SJSA1 (cell line): ENCODE measurements around the gene CFL1. TPM values are rescaled to one million over a fixed set of nuclear protein-coding genes. Genes with fewer than 3 reads are reported as not detected.

Experiments
- DNase-seq, 2 experiments: peaks; one replicate each; pipeline ENCODE4 v3.0.0-alpha.2; 2015 to 2020; ENCODE audit warnings: low spot score in 2 of 2, low read depth in 1 of 2
- H3K27ac ChIP-seq: fragments of 250-450 bp; sonication (Bioruptor Pico); 2 replicates; pipeline ENCODE4 v1.5.1; 2020; ENCODE audit warnings: mild to moderate bottlenecking, moderate library complexity
- H3K27me3 ChIP-seq: fragments of 250-450 bp; sonication (Bioruptor Pico); replicated peaks from 2 replicates; pipeline ENCODE4 v1.5.1; 2020; ENCODE audit warnings: mild to moderate bottlenecking, moderate library complexity
- H3K36me3 ChIP-seq: fragments of 250-450 bp; sonication (Bioruptor Pico); 2 replicates; pipeline ENCODE4 v1.5.1; 2020; ENCODE audit warnings: mild to moderate bottlenecking
- H3K4me1 ChIP-seq: fragments of 250-450 bp; sonication (Bioruptor Pico); replicated peaks from 2 replicates; pipeline ENCODE4 v1.6.1; 2021; ENCODE audit warnings: mild to moderate bottlenecking
- H3K4me3 ChIP-seq: fragments of 250-450 bp; sonication (Bioruptor Pico); 2 replicates; pipeline ENCODE4 v1.5.1; 2020; ENCODE audit warnings: mild to moderate bottlenecking
- H3K9me3 ChIP-seq: fragments of 250-450 bp; sonication (Bioruptor Pico); replicated peaks from 2 replicates; pipeline ENCODE4 v1.5.1; 2020; ENCODE audit warnings: mild to moderate bottlenecking
- total RNA-seq: library from RNA; depleted of rRNA; stranded (reverse); fragments of >200 nt; shearing (Covaris generic); gene quantifications from 2 replicates; pipeline ENCODE4 v1.2.3, GENCODE V29; 2014

CFL1 gene
- total RNA-seq, 1 experiment from 2014 or later: 4,273 TPM

DNA sequence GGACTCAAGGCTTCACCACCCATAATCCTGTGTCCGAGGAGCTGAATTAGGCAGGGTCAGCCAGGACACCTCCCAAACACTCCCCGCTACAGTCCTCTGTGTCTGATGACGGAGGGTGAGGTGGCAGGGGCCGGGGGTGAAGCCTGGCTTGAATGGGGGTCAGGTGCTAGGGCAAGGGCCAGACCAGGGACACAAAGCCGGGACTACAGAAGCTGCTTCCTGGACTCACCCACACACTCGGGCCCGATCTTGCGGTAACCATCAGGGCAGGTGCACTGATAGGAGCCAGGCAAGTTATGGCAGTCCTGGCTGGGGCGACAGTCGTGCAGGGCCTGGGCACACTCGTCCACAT, 12.3 kb upstream of the CFL1 start:
- H3K36me3 ChIP-seq: peaks cover 72% of the 10 kb centered on the region
- no peaks in the 10 kb centered on the region for H3K27me3 ChIP-seq
- H3K4me3 ChIP-seq: no peak overlapping the region
- H3K27ac ChIP-seq: no peak overlapping the region
- H3K9me3 ChIP-seq: 0 out of 2 replicates have a peak, but pooled peaks cover 3% of the 10 kb centered on the region
- peaks cover 35% of the 10 kb centered on the region for H3K4me1 ChIP-seq
- DNase-seq: peak in 1 of 2 experiments; percentile 63

- peak in 1 of 2 experiments; percentile 56 for DNase-seq
- Histone ChIP-seq H3K27ac (no peak overlapping the region), H3K27me3 (no peaks in the 10 kb centered on the region), H3K9me3 (0 out of 2 replicates have a peak, but pooled peaks cover 3% of the 10 kb centered on the region), H3K36me3 (peaks cover 77% of the 10 kb centered on the region), H3K4me3 (no peak overlapping the region), H3K4me1 (peaks cover 35% of the 10 kb centered on the region)
Observed at GRCh38 chr11:65869643-65870306, 11.8 kb upstream of the CFL1 start.

- Histone ChIP-seq H3K4me1 (peaks cover 35% of the 10 kb centered on the region), H3K9me3 (0 out of 2 replicates have a peak, but pooled peaks cover 3% of the 10 kb centered on the region), H3K36me3 (peaks cover 85% of the 10 kb centered on the region), H3K4me3 (no peak overlapping the region), H3K27ac (no peak overlapping the region), H3K27me3 (no peaks in the 10 kb centered on the region)
- DNase-seq: no peak
Observed at GRCh38 chr11:65868907-65869306, 10.9 kb upstream of the CFL1 start.

- no peaks in the 10 kb centered on the region for H3K27me3 ChIP-seq
- 0 out of 2 replicates have a peak, but pooled peaks cover 3% of the 10 kb centered on the region for H3K9me3 ChIP-seq
- no peak overlapping the region for H3K4me3 ChIP-seq
- DNase-seq: peak in 1 of 2 experiments; percentile 63
- H3K4me1 ChIP-seq: peaks cover 29% of the 10 kb centered on the region
- H3K27ac ChIP-seq: no peak overlapping the region
- H3K36me3 ChIP-seq: peaks cover 93% of the 10 kb centered on the region
Observed at GRCh38 chr11:65868076-65868667, 10.2 kb upstream of the CFL1 start.

DNA sequence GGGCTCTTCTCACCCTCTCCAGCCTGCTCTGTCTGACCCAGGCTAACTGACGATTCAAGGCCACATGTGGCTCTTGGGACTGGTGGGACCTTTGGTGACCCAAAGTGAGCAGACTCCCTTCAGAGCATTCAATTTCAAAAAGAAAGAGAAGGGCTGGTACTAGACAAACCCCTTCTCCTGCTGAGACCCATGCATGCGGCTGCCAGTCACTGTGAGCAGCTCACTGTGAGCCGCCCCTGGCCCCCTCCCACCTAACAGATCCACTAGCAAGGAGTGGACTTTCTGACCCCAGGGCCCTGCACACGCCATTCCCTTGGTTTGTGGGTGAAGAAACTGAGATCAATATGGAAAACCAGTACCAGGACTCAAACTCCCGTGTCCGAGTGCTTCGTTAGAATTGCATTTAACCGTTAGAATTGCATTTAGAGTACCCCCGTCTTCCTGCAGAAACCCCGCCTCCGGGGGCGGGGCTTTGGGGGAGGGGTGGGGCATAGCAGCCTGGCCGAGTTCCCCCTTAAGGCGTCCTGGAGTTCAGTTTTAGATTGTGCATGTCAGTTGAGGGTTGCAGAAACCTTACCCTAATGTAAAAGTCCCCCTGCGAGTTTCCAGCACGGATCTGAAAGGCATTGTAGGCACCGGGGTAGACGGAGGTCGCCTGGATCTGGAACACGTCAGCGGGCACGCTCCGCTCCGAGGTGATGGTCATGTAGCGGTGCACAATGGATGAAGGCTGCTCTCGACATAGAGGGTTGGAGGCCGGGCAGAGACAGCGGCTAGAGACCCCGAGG, 9.5 kb upstream of the CFL1 start:
- 0 out of 2 replicates have a peak, but pooled peaks cover 3% of the 10 kb centered on the region for H3K9me3 ChIP-seq
- H3K36me3 ChIP-seq: peaks cover 97% of the 10 kb centered on the region
- peak in 1 of 2 experiments; percentile 61 for DNase-seq

GRCh38 chr11:65866509-65867283, 8.7 kb upstream of the CFL1 start:
- no peak overlapping the region for H3K4me3 ChIP-seq
- H3K4me1 ChIP-seq: peaks cover 26% of the 10 kb centered on the region
- H3K9me3 ChIP-seq: no peaks in the 10 kb centered on the region
- no peaks in the 10 kb centered on the region for H3K27me3 ChIP-seq
- H3K36me3 ChIP-seq: peaks cover 100% of the 10 kb centered on the region
- H3K27ac ChIP-seq: no peak overlapping the region
- DNase-seq: peak in 1 of 2 experiments; percentile 57

More for the DNA sequence above, 9.5 kb upstream of the CFL1 start:
- H3K4me1 ChIP-seq: peaks cover 25% of the 10 kb centered on the region
- H3K4me3 ChIP-seq: no peak overlapping the region
- no peak overlapping the region for H3K27ac ChIP-seq
- H3K27me3 ChIP-seq: no peaks in the 10 kb centered on the region

DNA sequence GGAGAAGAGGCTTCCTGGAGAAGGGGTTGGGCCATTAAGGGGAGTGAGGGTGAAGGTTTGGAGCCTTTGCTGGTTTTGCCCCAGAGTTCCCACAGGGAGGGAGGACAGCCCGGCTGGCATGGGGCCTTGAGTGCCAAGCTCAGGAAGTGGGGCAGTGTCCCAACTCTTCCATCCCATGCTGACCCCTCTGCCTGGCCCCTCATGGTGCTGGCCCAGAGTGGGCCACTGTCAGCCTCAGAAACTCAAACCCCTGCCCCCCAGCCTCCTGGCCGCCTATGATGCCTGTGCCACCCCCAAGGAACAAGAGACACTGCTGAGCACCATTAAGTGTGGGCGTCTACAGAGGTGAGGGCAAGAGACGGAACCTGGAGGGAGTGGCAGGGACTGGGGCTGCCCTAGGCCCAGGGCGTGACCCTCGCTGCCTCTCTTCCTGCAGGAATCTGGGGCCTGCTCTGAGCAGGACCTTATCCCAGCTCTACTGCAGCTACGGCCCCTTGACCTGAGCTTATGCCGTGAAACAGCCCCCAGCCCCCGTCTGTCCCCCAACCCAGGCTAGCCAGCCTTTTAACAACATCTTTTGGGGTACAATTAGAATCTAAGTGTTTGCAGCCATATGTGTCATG, 7.7 kb upstream of the CFL1 start:
- Histone ChIP-seq H3K9me3 (no peaks in the 10 kb centered on the region), H3K4me1 (peaks cover 20% of the 10 kb centered on the region), H3K27me3 (no peaks in the 10 kb centered on the region), H3K36me3 (peaks cover 100% of the 10 kb centered on the region), H3K4me3 (no peak overlapping the region), H3K27ac (no peak overlapping the region)
- peak in 1 of 2 experiments; percentile 52 for DNase-seq

DNA sequence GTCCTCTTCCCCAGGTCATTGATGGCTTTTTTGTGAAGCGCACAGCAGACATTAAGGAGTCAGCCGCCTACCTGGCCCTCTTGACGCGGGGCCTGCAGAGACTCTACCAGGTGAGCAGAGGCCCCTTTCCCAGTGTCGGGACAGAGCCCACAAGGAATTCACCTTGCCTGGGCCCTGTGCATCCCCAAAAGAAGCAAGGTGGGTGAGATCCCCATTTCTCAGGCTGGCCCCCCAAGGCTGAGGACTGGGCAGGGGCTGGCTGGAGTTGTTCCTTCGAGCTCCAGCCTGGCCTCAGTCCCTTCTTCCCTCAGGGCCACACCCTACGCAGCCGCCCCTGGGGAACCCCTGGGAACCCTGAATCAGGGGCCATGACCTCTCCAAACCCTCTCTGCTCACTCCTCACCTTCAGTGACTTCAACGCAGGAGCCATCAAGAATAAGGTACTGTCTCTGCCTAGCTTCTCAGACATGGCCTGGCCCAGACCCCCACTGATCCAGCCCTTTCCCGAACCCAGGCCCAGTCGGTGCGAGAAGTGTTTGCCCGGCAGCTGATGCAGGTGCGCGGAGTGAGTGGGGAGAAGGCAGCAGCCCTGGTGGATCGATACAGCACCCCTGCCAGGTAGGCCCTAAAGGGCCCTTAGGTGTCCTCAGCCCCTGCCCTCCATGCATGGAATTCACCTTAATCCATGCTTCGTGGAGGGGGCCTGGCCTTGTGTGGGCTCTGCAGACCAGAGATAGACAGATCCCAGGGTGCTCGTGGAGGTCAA, 6.9 kb upstream of the CFL1 start:
- Histone ChIP-seq H3K9me3 (no peaks in the 10 kb centered on the region), H3K27ac (no peak overlapping the region), H3K4me3 (no peak overlapping the region), H3K36me3 (peaks cover 95% of the 10 kb centered on the region), H3K4me1 (peaks cover 15% of the 10 kb centered on the region), H3K27me3 (no peaks in the 10 kb centered on the region)
- DNase-seq: peak in 1 of 2 experiments; percentile 52

- Histone ChIP-seq H3K27ac (no peak overlapping the region), H3K36me3 (peaks cover 87% of the 10 kb centered on the region)
Observed at GRCh38 chr11:65863889-65864705, 6.1 kb upstream of the CFL1 start.

DNA sequence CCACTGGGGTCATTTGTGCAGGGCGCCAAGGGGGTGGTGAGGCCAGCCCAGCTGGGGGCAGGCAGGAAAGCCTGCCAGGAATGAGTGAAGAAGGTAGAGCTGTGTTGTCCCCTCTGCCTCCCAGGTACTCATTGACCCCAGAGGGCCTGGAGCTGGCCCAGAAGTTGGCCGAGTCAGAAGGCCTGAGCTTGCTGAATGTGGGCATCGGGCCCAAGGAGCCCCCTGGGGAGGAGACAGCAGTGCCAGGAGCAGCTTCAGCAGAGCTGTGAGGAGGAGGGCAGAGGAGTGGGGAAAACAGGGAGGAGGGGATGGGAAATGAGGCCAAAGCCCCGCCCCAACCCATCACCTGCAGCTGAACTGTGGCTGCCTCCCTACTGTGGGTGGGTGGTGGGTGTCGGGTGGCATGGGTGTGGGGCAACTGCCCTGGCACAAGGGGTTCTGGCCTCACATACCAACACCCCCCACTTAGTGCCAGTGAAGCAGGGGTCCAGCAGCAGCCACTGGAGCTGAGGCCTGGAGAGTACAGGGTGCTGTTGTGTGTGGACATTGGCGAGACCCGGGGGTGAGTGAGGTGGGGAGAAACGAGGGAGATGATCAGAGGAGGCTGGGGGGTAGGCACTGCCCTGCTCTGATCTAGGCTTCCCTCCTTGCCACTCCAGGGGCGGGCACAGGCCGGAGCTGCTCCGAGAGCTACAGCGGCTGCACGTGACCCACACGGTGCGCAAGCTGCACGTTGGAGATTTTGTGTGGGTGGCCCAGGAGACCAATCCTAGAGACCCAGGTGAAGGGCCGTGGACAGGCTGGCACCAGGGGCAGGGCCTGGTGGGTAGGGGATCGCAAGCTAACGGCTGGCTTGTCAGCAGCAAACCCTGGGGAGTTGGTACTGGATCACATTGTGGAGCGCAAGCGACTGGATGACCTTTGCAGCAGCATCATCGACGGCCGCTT, 5.2 kb upstream of the CFL1 start:
- Histone ChIP-seq H3K4me1 (peaks cover 22% of the 10 kb centered on the region), H3K27ac (no peak overlapping the region), H3K9me3 (no peaks in the 10 kb centered on the region), H3K4me3 (no peak overlapping the region), H3K27me3 (no peaks in the 10 kb centered on the region), H3K36me3 (peaks cover 78% of the 10 kb centered on the region)
- peak in 1 of 2 experiments; percentile 55 for DNase-seq

More at GRCh38 chr11:65863889-65864705, 6.1 kb upstream of the CFL1 start:
- peak; percentile 1 to 56 for DNase-seq
- Histone ChIP-seq H3K27me3 (no peaks in the 10 kb centered on the region), H3K9me3 (no peaks in the 10 kb centered on the region), H3K4me3 (no peak overlapping the region), H3K4me1 (peaks cover 18% of the 10 kb centered on the region)

DNA sequence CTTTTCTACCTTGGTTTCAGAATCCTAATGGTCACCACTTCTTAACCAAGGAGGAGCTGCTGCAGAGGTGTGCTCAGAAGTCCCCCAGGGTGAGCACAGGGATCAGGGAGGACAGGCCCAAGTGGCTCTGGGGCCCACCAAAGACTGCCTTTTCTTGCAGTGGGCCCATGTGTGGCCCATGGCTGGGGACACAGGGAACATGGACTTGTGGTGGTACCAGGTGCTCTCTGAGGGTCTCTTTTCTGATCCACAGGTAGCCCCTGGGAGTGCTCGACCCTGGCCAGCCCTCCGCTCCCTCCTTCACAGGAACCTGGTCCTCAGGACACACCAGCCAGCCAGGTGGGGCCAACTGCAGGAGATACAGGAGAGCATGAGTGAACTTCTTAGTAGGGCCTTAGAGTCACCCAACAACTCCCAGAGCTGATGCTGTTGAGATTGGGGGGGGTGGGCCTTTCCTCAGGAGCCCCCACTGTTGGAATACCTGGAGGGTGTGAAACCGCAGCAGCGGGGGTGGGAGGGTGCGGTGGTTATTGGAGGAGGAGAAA, 4.3 kb upstream of the CFL1 start:
- Histone ChIP-seq H3K36me3 (peaks cover 76% of the 10 kb centered on the region), H3K27ac (no peak overlapping the region), H3K27me3 (no peaks in the 10 kb centered on the region), H3K4me1 (peaks cover 22% of the 10 kb centered on the region), H3K4me3 (no peak overlapping the region), H3K9me3 (peaks cover 1% of the 10 kb centered on the region)
- peak in 1 of 2 experiments; percentile 57 for DNase-seq
